NCI-H2029 treated with DMSO at 0.1 percent for 48 hours (cell line): ENCODE results near the gene KRT78.
A peak's percentile ranks its signal among the peaks of the same experiment; 100 is the strongest.

Experiments
- DNase-seq: peaks from one replicate; lab custom pipeline; 2025; lab: John Stamatoyannopoulos, UW

KRT78 gene

GRCh38 chr12:52812749-52813148 lies 36.0 kb downstream of the KRT78 start:
- no peak for DNase-seq

- DNase-seq = no peak
Observed at GRCh38 chr12:52812073-52812400, 36.8 kb downstream of the KRT78 start.

GRCh38 chr12:52811191-52812072 lies 37.4 kb downstream of the KRT78 start:
- DNase-seq = no peak

- DNase-seq = no peak
Observed at GRCh38 chr12:52810554-52810953, 38.2 kb downstream of the KRT78 start.

GRCh38 chr12:52809166-52809565 lies 39.6 kb downstream of the KRT78 start:
- DNase-seq = no peak

- no peak for DNase-seq
Observed at GRCh38 chr12:52808573-52809160, 40.1 kb downstream of the KRT78 start.

GRCh38 chr12:52807544-52808470 lies 41.0 kb downstream of the KRT78 start:
- DNase-seq = no peak

GRCh38 chr12:52806821-52807543 lies 41.8 kb downstream of the KRT78 start:
- DNase-seq = no peak

- DNase-seq = no peak
Observed at GRCh38 chr12:52806169-52806811, 42.5 kb downstream of the KRT78 start.

- DNase-seq = no peak
Observed at GRCh38 chr12:52805739-52806138, 43.1 kb downstream of the KRT78 start.

GRCh38 chr12:52805000-52805399 lies 43.8 kb downstream of the KRT78 start:
- no peak for DNase-seq

- no peak for DNase-seq
Observed at GRCh38 chr12:52802442-52802841, 46.4 kb downstream of the KRT78 start.

- peak; percentile 50 for DNase-seq
Observed at GRCh38 chr12:52801773-52802172, 47.0 kb downstream of the KRT78 start.

- no peak for DNase-seq
Observed at GRCh38 chr12:52800259-52800917, 48.4 kb downstream of the KRT78 start.

- no peak for DNase-seq
Observed at GRCh38 chr12:52799505-52800211, 49.1 kb downstream of the KRT78 start.

GRCh38 chr12:52798671-52799504 lies 49.9 kb downstream of the KRT78 start:
- DNase-seq = no peak

- no peak for DNase-seq
Observed at GRCh38 chr12:52798003-52798670, 50.7 kb downstream of the KRT78 start.

GRCh38 chr12:52797529-52797894 lies 51.3 kb downstream of the KRT78 start:
- DNase-seq = no peak
